Adrenal gland (tissue), 12 donors: ENCODE data around the gene GPR27. TPM values are rescaled to one million over a fixed set of nuclear protein-coding genes. Genes with fewer than 3 reads are reported as not detected.

Source experiments
- DNase-seq, 7 donors: peaks; one replicate each; pipeline ENCODE4 v3.0.0-alpha.2; 2019 to 2020
- H3K27ac ChIP-seq, 5 donors: fragments of 200-600 bp; sonication (generic) in 4 of 5; 1 replicate in 3 of 5; 2 replicates in 2 of 5; pipeline versions ENCODE4 v1.5.1 to v1.8.0; 2016 to 2020; ENCODE audit warnings: mild to moderate bottlenecking in 1 of 5
- H3K27me3 ChIP-seq: fragments of 200-600 bp; 2 replicates; pipeline ENCODE4 v1.8.0; 2021
- H3K36me3 ChIP-seq, 2 donors: fragments of 200-600 bp; replicated peaks in 1 of 2; 1 replicate in 1 of 2; 2 replicates in 1 of 2; pipeline versions ENCODE4 v1.5.1 to v1.8.0; 2018 to 2022
- H3K4me1 ChIP-seq, 2 donors: fragments of 200-600 bp; replicated peaks in 1 of 2; 1 replicate in 1 of 2; 2 replicates in 1 of 2; pipeline versions ENCODE4 v1.5.1 to v1.8.0; 2018 to 2021
- H3K4me3 ChIP-seq, 4 donors: fragments of 200-600 bp; sonication (generic) in 3 of 4; one replicate each; pipeline ENCODE4 v1.5.1; 2016 to 2018
- H3K9me3 ChIP-seq, 3 donors: fragments of 200-600 bp; sonication (generic) in 1 of 3; replicated peaks in 1 of 3; 1 replicate in 2 of 3; 2 replicates in 1 of 3; pipeline versions ENCODE4 v1.5.1 to v1.8.0; 2016 to 2021
- POLR2A ChIP-seq, 2 donors: fragments of 450-650 bp; IDR thresholded peaks; one replicate each; pipeline ENCODE4 v1.6.1; 2017; ENCODE audit warnings: antibody characterized with exemption in 2 of 2, mild to moderate bottlenecking in 2 of 2, moderate library complexity in 1 of 2
- WGBS, 4 donors: extraction: QIAGEN DNeasy Blood & Tissue Kit in 2 of 4; methylation state at CpG; one replicate each; pipeline versions ENCODE4 v1.1.5 to v1.1.7; 2013 to 2017; 5-methylcytosine and 5-hydroxymethylcytosine counted together
- intact Hi-C, 2 donors: fragments of 100-400 bp; cut with DNase I; formaldehyde crosslinking; loops; one replicate each; pipeline versions ENCODE4 v1.14.1 to v1.15.0; 2022 to 2023
- polyA plus RNA-seq, 3 donors: library from polyadenylated mRNA; stranded (reverse); fragments of 200-250 nt in 2 of 3; fragments of 350-450 nt in 1 of 3; fragmentation: Illumina TruSeq in 1 of 3; extraction: RNeasy Lipid Tissue Mini Kit (QIAGEN cat#74804) in 1 of 3; gene quantifications; one replicate each; pipeline ENCODE4 v1.2.3, GENCODE V29; 2013 to 2014
- total RNA-seq, 9 donors: library from RNA; depleted of rRNA in 4 of 9; stranded (reverse); fragments of >200 nt in 4 of 9; fragments of 120-200 nt in 1 of 9; fragmentation: NEBNext Ultra II Directional in 1 of 9; extraction: Animal tissue kit (Norgen Biotek cat#: 25700) in 1 of 9; gene quantifications; one replicate each; pipeline versions ENCODE4 v1.1.0 to v1.2.4, GENCODE V29; 2013 to 2023
- TF ChIP-seq, protein P1 (sequence below), 6 experiments: fragments of 450-650 bp in 4 of 6; fragments of 200-600 bp in 2 of 6; sonication (generic) in 1 of 6; IDR thresholded peaks; 1 replicate in 5 of 6; 2 replicates in 1 of 6; pipeline versions ENCODE4 v1.5.1 to v1.8.0; 2016 to 2021; ENCODE audit warnings: antibody characterized with exemption in 6 of 6, mild to moderate bottlenecking in 2 of 6, moderate library complexity in 1 of 6
- donor health status: healthy with polysubstance abuse.
- donor health status: Bipolar disorder and iron deficiency.
- donor health status: DM: yes; HTN: yes; CAD: no.
- donor health status: DM: no; HTN: no; CAD: no.
- donor health status: DM: no; HTN: no; CAD: no.
- donor health status: DM: yes; HTN: yes; CAD: no.

Gene GPR27
- total and polyA plus RNA-seq, 12 donors, result 0.48 to 3.9 (median 1.6) TPM; not detected in 1

DNA sequence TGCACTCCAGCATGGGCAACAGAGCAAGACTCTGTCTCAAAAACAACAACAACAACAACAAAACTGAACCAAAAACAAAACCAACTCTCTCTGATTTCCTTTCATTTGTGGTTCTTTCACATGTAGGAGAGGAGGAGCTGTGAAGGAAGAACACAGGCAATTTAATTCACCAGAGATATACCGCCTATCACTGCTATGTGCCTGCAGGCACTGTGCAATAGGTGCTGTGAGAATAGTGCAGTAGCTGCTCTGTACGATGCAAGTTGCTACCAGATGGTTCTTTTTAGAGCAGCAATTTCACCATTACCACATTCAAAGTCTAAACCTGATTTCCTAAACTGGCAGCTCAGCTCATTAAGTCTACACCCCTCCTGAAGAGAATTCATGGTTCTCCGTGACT is 42.6 kb downstream of the GPR27 start:
- H3K4me3 ChIP-seq, result no peak overlapping the region
- H3K36me3 ChIP-seq, result no peaks in the 10 kb centered on the region
- TF ChIP-seq, protein P1, sequence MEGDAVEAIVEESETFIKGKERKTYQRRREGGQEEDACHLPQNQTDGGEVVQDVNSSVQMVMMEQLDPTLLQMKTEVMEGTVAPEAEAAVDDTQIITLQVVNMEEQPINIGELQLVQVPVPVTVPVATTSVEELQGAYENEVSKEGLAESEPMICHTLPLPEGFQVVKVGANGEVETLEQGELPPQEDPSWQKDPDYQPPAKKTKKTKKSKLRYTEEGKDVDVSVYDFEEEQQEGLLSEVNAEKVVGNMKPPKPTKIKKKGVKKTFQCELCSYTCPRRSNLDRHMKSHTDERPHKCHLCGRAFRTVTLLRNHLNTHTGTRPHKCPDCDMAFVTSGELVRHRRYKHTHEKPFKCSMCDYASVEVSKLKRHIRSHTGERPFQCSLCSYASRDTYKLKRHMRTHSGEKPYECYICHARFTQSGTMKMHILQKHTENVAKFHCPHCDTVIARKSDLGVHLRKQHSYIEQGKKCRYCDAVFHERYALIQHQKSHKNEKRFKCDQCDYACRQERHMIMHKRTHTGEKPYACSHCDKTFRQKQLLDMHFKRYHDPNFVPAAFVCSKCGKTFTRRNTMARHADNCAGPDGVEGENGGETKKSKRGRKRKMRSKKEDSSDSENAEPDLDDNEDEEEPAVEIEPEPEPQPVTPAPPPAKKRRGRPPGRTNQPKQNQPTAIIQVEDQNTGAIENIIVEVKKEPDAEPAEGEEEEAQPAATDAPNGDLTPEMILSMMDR (IDR thresholded peaks at IDR 0.05), result no peak
- no peak for TF ChIP-seq POLR2A (IDR thresholded peaks at IDR 0.05)
- H3K27me3 ChIP-seq, result no peaks in the 10 kb centered on the region
- H3K27ac ChIP-seq, result no peak overlapping the region
- no peak for DNase-seq
- no peaks in the 10 kb centered on the region for H3K9me3 ChIP-seq
- no peaks in the 10 kb centered on the region for H3K4me1 ChIP-seq
- WGBS, 4 donors, result 77 to 94% (median 81%) methylated on average over 3 of the region's 3 CpGs
- intact Hi-C loops, result no loop called here

DNA sequence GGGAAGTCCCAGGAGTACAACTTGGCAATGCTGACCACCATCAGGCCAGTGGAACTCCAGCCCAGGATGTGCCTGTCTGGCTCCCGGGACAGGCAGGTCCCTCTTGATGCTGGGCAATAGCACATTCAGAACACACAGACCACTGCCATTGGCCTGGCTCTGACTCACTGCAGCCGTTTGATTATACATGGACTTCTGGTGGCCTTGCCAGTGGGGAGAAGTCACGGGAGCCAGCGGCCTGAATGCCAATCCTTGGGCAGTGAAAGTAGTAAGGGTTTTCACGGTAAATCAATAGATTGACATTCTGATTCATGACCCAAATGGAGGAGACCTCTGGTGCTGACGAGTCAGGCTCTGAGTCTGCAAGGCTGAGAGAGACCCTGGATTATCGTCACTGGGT is 43.8 kb downstream of the GPR27 start:
- DNase-seq, result peak; percentile 37 to 73 (median 61)
- H3K4me3 ChIP-seq, result no peak overlapping the region
- WGBS, 4 donors, result 39 to 60% (median 46%) methylated on average over 5 to 7 of the region's 7 CpGs
- no peaks in the 10 kb centered on the region for H3K9me3 ChIP-seq
- H3K27ac ChIP-seq, result no peak overlapping the region
- intact Hi-C loops, result no loop called here
- TF ChIP-seq, protein P1 (IDR thresholded peaks at IDR 0.05), result no peak
- TF ChIP-seq POLR2A (IDR thresholded peaks at IDR 0.05), result no peak
- H3K27me3 ChIP-seq, result no peaks in the 10 kb centered on the region
- no peaks in the 10 kb centered on the region for H3K4me1 ChIP-seq
- no peaks in the 10 kb centered on the region for H3K36me3 ChIP-seq

DNA sequence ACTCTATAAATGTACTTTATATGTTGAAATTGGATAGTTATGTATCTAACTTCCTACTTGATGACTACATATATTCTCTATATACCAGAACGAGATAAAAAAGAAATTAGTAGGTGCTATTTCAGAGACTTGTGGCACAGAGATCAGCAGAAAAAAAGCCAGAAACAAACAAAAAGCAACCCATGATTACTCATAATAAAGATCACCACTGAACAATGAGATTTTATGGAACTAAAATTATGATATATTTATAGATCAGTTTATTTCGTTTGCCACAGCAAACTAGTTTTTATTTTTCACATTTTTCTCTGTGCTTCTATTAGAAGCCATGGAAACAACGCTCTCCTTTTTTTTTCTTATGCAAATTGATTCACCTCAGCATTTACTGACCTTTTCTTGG is 46.4 kb downstream of the GPR27 start:
- Histone ChIP-seq H3K27me3 (no peaks in the 10 kb centered on the region), H3K27ac (no peak overlapping the region), H3K36me3 (no peaks in the 10 kb centered on the region), H3K4me1 (no peaks in the 10 kb centered on the region), H3K9me3 (no peaks in the 10 kb centered on the region), H3K4me3 (no peak overlapping the region)
- TF ChIP-seq, protein P1 (IDR thresholded peaks at IDR 0.05), result no peak
- TF ChIP-seq POLR2A (IDR thresholded peaks at IDR 0.05), result no peak
- no peak for DNase-seq
- 41 to 62% (median 55%) methylated on average over 3 of the region's 3 CpGs for WGBS, 4 donors
- intact Hi-C loops, result no loop called here

- no peaks in the 10 kb centered on the region for H3K4me1 ChIP-seq
- TF ChIP-seq, protein P1 (IDR thresholded peaks at IDR 0.05), result no peak
- TF ChIP-seq POLR2A (IDR thresholded peaks at IDR 0.05), result no peak
- H3K4me3 ChIP-seq, result no peak overlapping the region
- DNase-seq, result no peak
- 92 to 93% (median 92%) methylated on average over 2 of the region's 2 CpGs for WGBS, 4 donors
- no peaks in the 10 kb centered on the region for H3K36me3 ChIP-seq
- no peaks in the 10 kb centered on the region for H3K27me3 ChIP-seq
- no peaks in the 10 kb centered on the region for H3K9me3 ChIP-seq
- intact Hi-C loops, result no loop called here
- H3K27ac ChIP-seq, result no peak overlapping the region
Measured at GRCh38 chr3:71801986-71802385, 48.3 kb downstream of the GPR27 start.
